BLaER1 treated with 17β-estradiol and CSF1 and Interleukin-3, amounts not matched to agents 10 nM and 100 nM (cell line): ENCODE results near the gene CFAP74.
A peak's percentile ranks its signal among the peaks of the same experiment; 100 is the strongest.

Experiments used
- H3K27ac ChIP-seq, 11 experiments: shearing (Covaris generic); formaldehyde crosslinking; 2 replicates each; pipeline ENCODE4 v1.8.1; 2022
- H3K27me3 ChIP-seq, 11 experiments: shearing (Covaris generic); formaldehyde crosslinking; 2 replicates each; pipeline ENCODE4 v1.8.1; 2022
- H3K36me3 ChIP-seq, 11 experiments: shearing (Covaris generic); formaldehyde crosslinking; 2 replicates each; pipeline ENCODE4 v1.8.1; 2022
- H3K4me1 ChIP-seq, 10 experiments: shearing (Covaris generic); formaldehyde crosslinking; 2 replicates each; pipeline ENCODE4 v1.8.1; 2022
- H3K4me2 ChIP-seq, 11 experiments: shearing (Covaris generic); formaldehyde crosslinking; 2 replicates each; pipeline ENCODE4 v1.8.1; 2022
- H3K4me3 ChIP-seq, 10 experiments: shearing (Covaris generic); formaldehyde crosslinking; 2 replicates each; pipeline ENCODE4 v1.8.1; 2022
- H3K9ac ChIP-seq, 11 experiments: shearing (Covaris generic); formaldehyde crosslinking; 2 replicates each; pipeline ENCODE4 v1.8.1; 2022
- H3K9me3 ChIP-seq, 11 experiments: shearing (Covaris generic); formaldehyde crosslinking; replicated peaks in 1 of 11; 2 replicates each; pipeline ENCODE4 v1.8.1; 2022
- H4K20me1 ChIP-seq, 11 experiments: shearing (Covaris generic); formaldehyde crosslinking; 2 replicates each; pipeline ENCODE4 v1.8.1; 2022
- Cebpa-rat ChIP-seq, 11 experiments: shearing (Covaris generic); IDR thresholded peaks; 2 replicates each; pipeline ENCODE4 v1.8.1; 2022

The CFAP74 gene

DNA sequence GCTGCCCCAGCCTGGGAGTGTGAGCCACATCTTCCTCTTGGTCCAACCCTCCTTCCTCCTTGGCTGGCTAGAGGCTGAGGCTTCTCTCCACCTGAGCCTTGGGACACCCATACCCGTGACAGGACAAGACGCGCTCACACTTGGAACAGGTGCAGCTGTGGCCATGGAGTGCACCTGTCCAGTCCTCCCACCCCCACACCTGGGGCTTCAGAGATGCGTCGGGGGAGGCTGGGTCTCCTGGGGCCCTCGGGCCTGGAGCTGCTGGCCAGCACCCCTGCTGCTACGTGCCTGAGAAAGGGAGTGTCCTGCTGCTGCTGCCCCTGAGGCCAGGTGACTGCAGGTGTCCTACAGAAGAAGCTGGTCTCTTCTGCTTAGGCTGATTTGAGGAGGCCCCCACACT is 47.5 kb downstream of the CFAP74 start:
- no peak for TF ChIP-seq Cebpa-rat (IDR thresholded peaks at IDR 0.05)
- Histone ChIP-seq H3K4me1 (peaks cover 17 to 50% (median 32%) of the 10 kb centered on the region in 10 experiments), H3K9ac (no peak overlapping the region), H3K4me2 (no peak overlapping the region), H4K20me1 (no peaks in the 10 kb centered on the region; a peak in 1 of 22 replicates), H3K4me3 (no peak overlapping the region), H3K27ac (no peak overlapping the region), H3K27me3 (0 out of 22 replicates have a peak, but pooled peaks cover 0 to 3% (median 0%) of the 10 kb centered on the region in 11 experiments), H3K36me3 (no peaks in the 10 kb centered on the region), H3K9me3 (peaks cover 3 to 10% (median 9%) of the 10 kb centered on the region in 11 experiments)

DNA sequence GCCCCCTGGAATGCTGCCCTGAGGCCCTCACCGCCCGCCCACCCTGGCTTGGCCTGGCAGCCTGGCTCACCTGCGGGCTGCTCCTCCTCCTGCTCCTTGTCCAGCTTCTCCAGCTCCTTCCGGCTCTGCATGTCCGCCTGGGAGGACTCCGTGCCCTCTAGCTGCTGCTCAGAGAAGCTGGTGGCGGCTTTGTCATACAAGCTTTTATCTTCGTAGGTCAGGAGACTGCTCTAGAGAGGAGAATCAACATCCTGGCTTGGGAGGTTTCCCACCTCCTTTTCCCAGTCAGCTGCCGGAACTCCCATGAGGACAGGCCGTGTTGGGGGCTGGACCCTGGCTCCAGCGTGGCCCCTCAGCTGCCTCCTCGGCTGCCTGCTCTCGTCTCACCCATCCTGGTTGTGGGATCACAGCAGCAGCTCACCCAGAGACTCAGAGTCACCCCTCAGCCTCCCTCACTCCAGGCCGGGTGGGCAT is 47.9 kb downstream of the CFAP74 start:
- H3K36me3 ChIP-seq, result no peaks in the 10 kb centered on the region
- H3K4me1 ChIP-seq, result peaks cover 13 to 45% (median 28%) of the 10 kb centered on the region in 10 experiments
- TF ChIP-seq Cebpa-rat (IDR thresholded peaks at IDR 0.05), result no peak

DNA sequence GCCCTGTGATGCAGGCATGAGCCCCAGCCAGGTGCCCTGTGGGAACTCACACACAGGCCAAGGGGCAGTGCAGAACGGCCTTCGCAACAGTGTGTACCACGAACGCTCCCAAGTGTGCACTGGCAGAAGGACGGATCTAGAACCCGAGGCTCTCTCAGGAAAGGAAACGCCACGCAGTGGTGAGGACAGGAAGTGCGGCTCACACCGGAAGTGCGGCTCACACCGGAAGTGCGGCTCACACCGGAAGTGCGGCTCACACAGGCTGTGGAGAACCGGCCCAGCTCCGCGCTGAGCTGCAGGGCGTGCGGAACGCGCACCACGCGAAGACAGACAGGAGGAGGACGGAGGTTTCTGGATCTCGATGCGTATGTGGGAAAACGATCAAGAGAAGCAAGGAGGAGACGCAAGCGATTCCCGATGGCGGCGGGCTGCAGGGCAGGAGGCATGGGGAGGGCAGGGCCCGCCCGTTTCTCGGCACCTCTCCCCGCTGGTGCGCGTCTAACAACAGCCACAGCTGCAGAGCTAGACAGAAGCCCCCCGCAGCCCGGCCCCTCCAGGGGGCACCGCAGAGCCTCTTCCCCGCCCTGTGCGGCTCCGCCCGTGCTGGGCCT is 48.6 kb downstream of the CFAP74 start:
- no peak overlapping the region for H3K27ac ChIP-seq
- H3K4me3 ChIP-seq, result no peak overlapping the region
- H3K4me2 ChIP-seq, result peak overlapping the region in 2 of 11 experiments; percentile 2 to 12; a peak in 2 of 22 replicates
- H3K9me3 ChIP-seq, result peaks cover 15 to 22% (median 20%) of the 10 kb centered on the region in 11 experiments
- peaks cover 5 to 38% (median 21%) of the 10 kb centered on the region in 10 experiments; a peak in 18 of 20 replicates for H3K4me1 ChIP-seq
- no peaks in the 10 kb centered on the region; a peak in 1 of 22 replicates for H4K20me1 ChIP-seq
- H3K27me3 ChIP-seq, result no peaks in the 10 kb centered on the region
- no peaks in the 10 kb centered on the region for H3K36me3 ChIP-seq
- no peak for TF ChIP-seq Cebpa-rat (IDR thresholded peaks at IDR 0.05)
- no peak overlapping the region for H3K9ac ChIP-seq

More for the DNA sequence above, 47.9 kb downstream of the CFAP74 start:
- no peak overlapping the region for H3K9ac ChIP-seq
- no peaks in the 10 kb centered on the region; a peak in 1 of 22 replicates for H4K20me1 ChIP-seq
- H3K27me3 ChIP-seq, result 0 out of 22 replicates have a peak, but pooled peaks cover 0 to 3% (median 0%) of the 10 kb centered on the region in 11 experiments
- no peak overlapping the region for H3K27ac ChIP-seq
- H3K4me2 ChIP-seq, result no peak overlapping the region
- no peak overlapping the region for H3K4me3 ChIP-seq
- H3K9me3 ChIP-seq, result peaks cover 8 to 14% (median 13%) of the 10 kb centered on the region in 11 experiments

DNA sequence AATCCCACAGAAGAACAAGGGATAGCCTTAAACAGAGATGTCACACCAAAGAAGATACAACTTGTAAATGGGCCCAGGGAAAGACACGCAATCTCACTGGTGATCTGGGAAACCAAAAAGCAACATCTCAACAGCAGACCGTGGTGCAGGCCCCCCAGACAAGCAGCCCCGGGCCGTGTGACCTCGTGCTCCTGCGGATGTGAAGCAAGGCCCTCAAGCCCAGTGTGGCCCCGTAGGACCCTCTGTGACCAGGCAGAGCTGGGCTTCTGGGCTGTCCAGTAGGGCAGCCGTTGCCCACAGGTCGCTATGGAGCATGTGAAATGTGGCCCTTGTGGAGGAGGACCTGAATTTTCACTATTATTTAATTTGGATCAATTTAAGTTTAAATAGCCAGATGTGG is 49.6 kb downstream of the CFAP74 start:
- Histone ChIP-seq H3K4me1 (peaks cover 0 to 31% (median 14%) of the 10 kb centered on the region in 10 experiments; a peak in 10 of 20 replicates), H3K9me3 (peaks cover 17 to 26% (median 23%) of the 10 kb centered on the region in 11 experiments), H4K20me1 (no peaks in the 10 kb centered on the region; a peak in 1 of 22 replicates), H3K36me3 (no peaks in the 10 kb centered on the region), H3K9ac (no peak overlapping the region), H3K4me2 (no peak overlapping the region; a peak in 1 of 22 replicates), H3K27ac (no peak overlapping the region), H3K4me3 (no peak overlapping the region), H3K27me3 (no peaks in the 10 kb centered on the region)
- no peak for TF ChIP-seq Cebpa-rat (IDR thresholded peaks at IDR 0.05)

DNA sequence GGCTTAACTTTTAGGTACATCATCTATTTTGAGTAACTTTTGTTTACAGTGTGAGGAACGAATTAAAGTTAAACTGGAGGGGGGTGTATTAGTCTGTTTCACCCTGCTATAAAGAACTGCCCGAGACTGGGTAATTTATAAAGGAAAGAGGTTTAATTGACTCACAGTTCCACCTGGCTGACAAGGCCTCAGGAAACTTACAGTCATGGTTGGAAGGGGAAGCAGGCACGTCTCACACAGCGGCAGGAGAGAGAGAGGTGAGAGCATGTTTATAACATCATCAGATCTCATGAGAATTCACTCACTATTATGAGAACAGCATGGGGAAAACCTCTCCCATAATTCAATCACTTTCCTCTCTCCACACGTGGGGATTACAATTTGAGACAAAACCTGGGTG is 52.6 kb downstream of the CFAP74 start:
- Histone ChIP-seq H3K4me1 (peaks cover 0 to 37% (median 22%) of the 10 kb centered on the region in 10 experiments; a peak in 11 of 20 replicates), H3K4me2 (no peak overlapping the region), H3K36me3 (no peaks in the 10 kb centered on the region), H3K4me3 (no peak overlapping the region), H3K27me3 (no peaks in the 10 kb centered on the region), H4K20me1 (no peaks in the 10 kb centered on the region), H3K9ac (no peak overlapping the region), H3K9me3 (peaks cover 17 to 26% (median 23%) of the 10 kb centered on the region in 11 experiments), H3K27ac (no peak overlapping the region)
- TF ChIP-seq Cebpa-rat (IDR thresholded peaks at IDR 0.05), result no peak

DNA sequence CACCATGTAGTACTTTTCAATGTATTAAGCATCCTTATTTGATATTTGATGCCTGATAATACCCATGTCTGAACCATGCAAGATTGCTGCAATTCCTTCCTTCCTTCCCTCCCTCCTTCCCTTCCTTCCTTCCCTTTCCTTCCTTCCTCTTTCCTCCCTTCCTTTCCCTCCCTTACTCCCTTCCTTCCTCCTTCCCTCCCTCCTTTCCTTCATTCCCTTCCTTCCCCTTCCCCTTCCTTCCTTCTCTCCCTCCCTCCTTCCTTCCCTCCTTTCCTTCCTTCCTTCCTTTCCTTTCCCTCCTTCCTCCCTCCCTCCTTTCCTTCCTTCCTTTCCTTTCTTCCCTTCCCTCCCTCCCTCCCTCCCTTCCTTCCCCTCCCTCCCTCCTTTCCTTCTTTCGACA is 54.8 kb downstream of the CFAP74 start:
- Histone ChIP-seq H3K9me3 (peaks cover 17 to 26% (median 23%) of the 10 kb centered on the region in 11 experiments), H3K27ac (no peak overlapping the region), H4K20me1 (no peaks in the 10 kb centered on the region), H3K27me3 (no peaks in the 10 kb centered on the region), H3K36me3 (no peaks in the 10 kb centered on the region), H3K4me1 (peaks cover 0 to 39% (median 23%) of the 10 kb centered on the region in 10 experiments; a peak in 17 of 20 replicates), H3K4me2 (peak overlapping the region in 6 of 11 experiments; percentile 9 to 47 (median 42); a peak in 7 of 22 replicates), H3K4me3 (no peak overlapping the region), H3K9ac (no peak overlapping the region)
- TF ChIP-seq Cebpa-rat (IDR thresholded peaks at IDR 0.05), result no peak

DNA sequence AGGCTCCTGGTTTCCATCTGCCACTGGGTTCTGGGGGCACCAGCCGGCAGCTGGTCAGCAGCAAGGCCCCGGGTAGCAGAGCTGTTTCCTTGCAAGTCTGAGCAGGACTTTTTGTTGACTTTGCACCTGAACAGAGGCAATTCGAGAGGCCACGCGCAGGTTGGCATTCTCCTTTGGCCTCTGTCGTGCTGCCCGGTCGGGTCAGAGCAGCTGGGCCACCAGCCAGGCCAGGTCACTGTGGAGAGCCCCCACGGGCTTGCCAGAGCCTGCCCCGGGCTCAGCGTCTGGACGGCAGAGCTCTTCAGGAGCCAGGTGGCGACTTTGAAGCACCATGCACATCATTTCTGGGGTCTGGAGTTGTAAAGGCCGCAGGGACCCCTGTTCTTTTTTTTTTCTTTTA is 56.1 kb downstream of the CFAP74 start:
- H3K4me1 ChIP-seq, result peaks cover 13 to 52% (median 36%) of the 10 kb centered on the region in 10 experiments
- H3K27me3 ChIP-seq, result peaks cover 0 to 3% (median 0%) of the 10 kb centered on the region in 11 experiments; a peak in 5 of 22 replicates
- H3K36me3 ChIP-seq, result no peaks in the 10 kb centered on the region
- peak overlapping the region in 3 of 11 experiments; percentile 2 to 46 (median 21); a peak in 2 of 22 replicates for H3K4me2 ChIP-seq
- H4K20me1 ChIP-seq, result no peaks in the 10 kb centered on the region; a peak in 1 of 22 replicates
- no peak for TF ChIP-seq Cebpa-rat (IDR thresholded peaks at IDR 0.05)
- peak overlapping the region in 1 of 11 experiments; percentile 14; a peak in 1 of 22 replicates for H3K9ac ChIP-seq
- peaks cover 17 to 26% (median 23%) of the 10 kb centered on the region in 11 experiments for H3K9me3 ChIP-seq
- H3K4me3 ChIP-seq, result no peak overlapping the region
- no peak overlapping the region for H3K27ac ChIP-seq

DNA sequence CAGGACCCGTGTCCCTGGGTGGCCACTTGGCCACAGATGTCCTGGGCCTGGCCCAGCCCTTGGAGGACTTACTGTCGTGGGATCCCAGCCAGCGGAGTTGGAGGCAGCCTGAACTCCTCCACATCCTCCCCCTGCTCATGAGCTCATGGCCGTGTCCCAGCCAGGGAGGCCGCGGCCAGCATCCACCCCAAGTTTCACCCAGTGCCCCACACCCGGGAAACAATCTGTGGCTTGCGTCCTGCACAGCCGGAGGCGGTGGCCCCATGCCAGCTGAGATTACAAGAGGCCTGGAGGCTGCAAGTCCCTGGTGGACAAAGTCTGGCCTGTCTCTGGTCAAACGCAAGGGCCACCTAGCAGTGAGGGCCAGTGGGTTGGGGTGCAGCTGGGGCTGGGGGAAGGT is 57.0 kb downstream of the CFAP74 start:
- Histone ChIP-seq H3K4me2 (peak overlapping the region in 3 of 11 experiments; percentile 12 to 30 (median 15); a peak in 4 of 22 replicates), H4K20me1 (no peaks in the 10 kb centered on the region; a peak in 1 of 22 replicates), H3K27ac (no peak overlapping the region), H3K27me3 (peaks cover 0 to 12% (median 0%) of the 10 kb centered on the region in 11 experiments; a peak in 8 of 22 replicates), H3K9me3 (peaks cover 15 to 22% (median 18%) of the 10 kb centered on the region in 11 experiments), H3K4me1 (peaks cover 22 to 61% (median 45%) of the 10 kb centered on the region in 10 experiments), H3K4me3 (no peak overlapping the region), H3K36me3 (no peaks in the 10 kb centered on the region), H3K9ac (no peak overlapping the region)
- no peak for TF ChIP-seq Cebpa-rat (IDR thresholded peaks at IDR 0.05)

DNA sequence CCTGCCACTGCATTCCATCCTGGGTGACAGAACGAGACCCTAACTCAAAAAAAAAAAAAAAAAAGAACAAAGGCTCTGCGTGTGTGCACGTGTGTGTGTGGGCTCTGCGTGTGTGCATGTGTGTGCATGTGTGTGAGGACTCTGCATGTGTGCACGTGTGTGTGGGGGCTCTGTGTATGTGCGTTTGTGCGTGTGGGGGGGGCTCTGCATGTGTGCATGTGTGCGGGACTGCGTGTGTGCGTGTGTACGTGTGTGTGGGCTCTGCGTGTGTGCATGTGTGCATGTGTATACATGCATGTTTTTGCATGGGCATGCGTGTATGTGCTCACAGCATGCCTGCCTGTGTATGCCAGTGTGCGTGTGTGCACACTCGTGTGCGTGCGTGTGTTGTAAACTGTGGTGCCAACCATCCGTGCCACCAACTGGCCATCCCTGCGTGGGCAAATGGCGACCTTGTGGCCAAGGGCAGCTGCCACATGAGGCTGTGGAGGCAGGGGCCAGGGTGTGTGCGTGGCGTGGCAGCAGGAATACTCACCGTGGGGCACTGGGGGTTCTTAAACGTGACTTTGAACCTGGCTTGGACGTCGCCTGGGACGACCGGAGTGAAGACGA is 57.7 kb downstream of the CFAP74 start:
- no peak for TF ChIP-seq Cebpa-rat (IDR thresholded peaks at IDR 0.05)
- no peak overlapping the region for H3K9ac ChIP-seq
- no peaks in the 10 kb centered on the region; a peak in 1 of 22 replicates for H4K20me1 ChIP-seq
- H3K4me1 ChIP-seq, result peaks cover 22 to 68% (median 51%) of the 10 kb centered on the region in 10 experiments
- peaks cover 8 to 15% (median 12%) of the 10 kb centered on the region in 11 experiments for H3K9me3 ChIP-seq
- no peaks in the 10 kb centered on the region for H3K36me3 ChIP-seq
- no peak overlapping the region for H3K4me3 ChIP-seq
- no peak overlapping the region for H3K27ac ChIP-seq
- H3K4me2 ChIP-seq, result no peak overlapping the region
- H3K27me3 ChIP-seq, result peaks cover 0 to 18% (median 0%) of the 10 kb centered on the region in 11 experiments; a peak in 8 of 22 replicates
